Right lobe of liver (tissue), 6 donors: ENCODE results near the gene B3GLCT. TPM values are rescaled to one million over a fixed set of nuclear protein-coding genes. Genes with fewer than 3 reads are reported as not detected.

Experiments used
- ATAC-seq, 4 donors: fragments of 200-7000 bp; cut with Tn5 transposase; one replicate each; pipeline ENCODE4 v1.9.1; 2020; ENCODE audit warnings: mild to moderate bottlenecking in 4 of 4, moderate library complexity in 4 of 4
- DNase-seq, 3 donors: peaks; one replicate each; pipeline ENCODE4 v3.0.0-alpha.2; 2020
- H3K27ac ChIP-seq, 3 donors: fragments of 200-600 bp; one replicate each; pipeline ENCODE4 v1.8.0; 2022
- H3K27me3 ChIP-seq, 2 donors: fragments of 200-600 bp; one replicate each; pipeline ENCODE4 v1.8.0; 2022
- H3K36me3 ChIP-seq, 4 donors: fragments of 200-600 bp; sonication (generic) in 1 of 4; one replicate each; pipeline versions ENCODE4 v1.5.1 to v1.8.0; 2017 to 2022; ENCODE audit warnings: control low read depth in 1 of 4
- H3K4me1 ChIP-seq, 4 donors: fragments of 200-600 bp; sonication (generic) in 1 of 4; one replicate each; pipeline versions ENCODE4 v1.5.1 to v1.8.0; 2017 to 2022; ENCODE audit warnings: control low read depth in 1 of 4
- H3K4me3 ChIP-seq, 3 donors: fragments of 200-600 bp; one replicate each; pipeline ENCODE4 v1.8.0; 2022
- H3K9me3 ChIP-seq, 4 donors: fragments of 200-600 bp; sonication (generic) in 1 of 4; one replicate each; pipeline versions ENCODE4 v1.5.1 to v1.8.0; 2017 to 2022; ENCODE audit warnings: control low read depth in 1 of 4
- POLR2A ChIP-seq: fragments of 450-650 bp; IDR thresholded peaks from one replicate; pipeline ENCODE4 v1.6.1; 2017; ENCODE audit warnings: antibody characterized with exemption, mild to moderate bottlenecking
- WGBS: methylation state at CpG from one replicate; pipeline ENCODE4 v1.1.6; 2018; ENCODE audit warnings: low coverage, low lambda C conversion rate; ENCODE audit not compliant: insufficient coverage; ENCODE audit errors: missing lambda C conversion rate; 5-methylcytosine and 5-hydroxymethylcytosine counted together
- intact Hi-C, 2 donors: fragments of 100-400 bp; cut with DNase I; formaldehyde crosslinking; loops; one replicate each; pipeline versions ENCODE4 v1.11.2 to v1.14.1; 2022
- total RNA-seq, 6 experiments: library from RNA; depleted of rRNA in 2 of 6; stranded (reverse); fragments of >200 nt in 2 of 6; fragmentation: NEBNext Ultra II Directional in 3 of 6; extraction: Animal tissue kit (Norgen Biotek cat#: 25700) in 3 of 6; gene quantifications; one replicate each; pipeline versions ENCODE4 v1.1.0 to v1.2.4, GENCODE V29; 2016 to 2023
- TF ChIP-seq, protein P1 (sequence below), 4 donors: fragments of 200-600 bp in 3 of 4; fragments of 450-650 bp in 1 of 4; IDR thresholded peaks; one replicate each; pipeline versions ENCODE4 v1.5.1 to v1.8.0; 2016 to 2022; ENCODE audit warnings: antibody characterized with exemption in 4 of 4, mild to moderate bottlenecking in 2 of 4
- donor health status: DM: no; HTN: yes; CAD: no.
- donor health status: DM: no; HTN: no; CAD: no.
- donor health status: DM: no; HTN: no; CAD: no.
- donor health status: DM: no; HTN: yes; CAD: no.
- donor health status: DM: no; HTN: yes; CAD: no.

Gene B3GLCT
- total RNA-seq, 6 experiments from 2014 or later: 2.7 to 3.6 (median 3.0) TPM

DNA sequence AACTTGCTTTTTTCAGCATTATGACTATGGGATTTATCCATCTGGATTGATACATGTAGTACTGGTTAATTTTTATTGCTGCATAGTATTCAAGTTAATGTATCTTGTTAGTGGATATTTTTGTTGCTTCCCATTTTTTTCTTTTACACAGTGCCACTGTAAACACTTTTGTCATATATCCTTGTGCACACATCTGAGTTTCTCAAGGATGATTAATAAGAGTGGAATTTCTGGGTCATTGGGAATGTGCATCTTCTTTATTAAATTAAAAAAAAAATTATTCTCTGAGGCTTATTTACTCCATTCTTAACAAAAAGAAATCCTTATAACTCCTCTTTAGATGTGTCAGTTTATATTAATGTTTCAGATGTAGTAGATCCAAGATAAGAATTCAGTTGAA, 27.3 kb downstream of the B3GLCT start:
- TF ChIP-seq, protein P1, sequence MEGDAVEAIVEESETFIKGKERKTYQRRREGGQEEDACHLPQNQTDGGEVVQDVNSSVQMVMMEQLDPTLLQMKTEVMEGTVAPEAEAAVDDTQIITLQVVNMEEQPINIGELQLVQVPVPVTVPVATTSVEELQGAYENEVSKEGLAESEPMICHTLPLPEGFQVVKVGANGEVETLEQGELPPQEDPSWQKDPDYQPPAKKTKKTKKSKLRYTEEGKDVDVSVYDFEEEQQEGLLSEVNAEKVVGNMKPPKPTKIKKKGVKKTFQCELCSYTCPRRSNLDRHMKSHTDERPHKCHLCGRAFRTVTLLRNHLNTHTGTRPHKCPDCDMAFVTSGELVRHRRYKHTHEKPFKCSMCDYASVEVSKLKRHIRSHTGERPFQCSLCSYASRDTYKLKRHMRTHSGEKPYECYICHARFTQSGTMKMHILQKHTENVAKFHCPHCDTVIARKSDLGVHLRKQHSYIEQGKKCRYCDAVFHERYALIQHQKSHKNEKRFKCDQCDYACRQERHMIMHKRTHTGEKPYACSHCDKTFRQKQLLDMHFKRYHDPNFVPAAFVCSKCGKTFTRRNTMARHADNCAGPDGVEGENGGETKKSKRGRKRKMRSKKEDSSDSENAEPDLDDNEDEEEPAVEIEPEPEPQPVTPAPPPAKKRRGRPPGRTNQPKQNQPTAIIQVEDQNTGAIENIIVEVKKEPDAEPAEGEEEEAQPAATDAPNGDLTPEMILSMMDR (IDR thresholded peaks at IDR 0.05): no peak
- TF ChIP-seq POLR2A: no peak
- ATAC-seq (no peak), DNase-seq (no peak)
- H3K27me3 ChIP-seq: no peaks in the 10 kb centered on the region
- no peak overlapping the region for H3K4me3 ChIP-seq
- no peaks in the 10 kb centered on the region for H3K9me3 ChIP-seq
- peaks cover 0 to 3% (median 0%) of the 10 kb centered on the region in 4 donors for H3K4me1 ChIP-seq
- intact Hi-C loops: no loop called here
- H3K27ac ChIP-seq: no peak overlapping the region
- H3K36me3 ChIP-seq: no peaks in the 10 kb centered on the region

DNA sequence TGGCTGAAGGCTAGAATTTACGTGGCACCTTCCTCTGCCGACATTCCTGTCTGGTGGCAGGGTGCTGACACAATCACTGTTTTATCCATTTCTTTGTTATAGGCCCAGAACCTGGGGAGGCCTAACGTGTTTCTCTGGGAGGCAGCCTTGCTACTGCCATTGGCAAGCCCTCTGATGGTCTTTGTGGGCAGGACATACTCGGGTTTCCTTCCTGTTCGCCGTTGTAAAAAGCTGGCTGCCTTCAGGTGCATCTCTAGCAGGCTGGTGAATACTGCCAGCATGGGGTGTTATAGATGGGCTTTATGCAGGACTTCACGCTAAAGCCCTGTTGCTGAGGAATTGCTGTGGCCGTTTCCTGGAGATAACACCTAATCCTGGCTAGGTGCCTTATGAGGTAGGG, 28.1 kb downstream of the B3GLCT start:
- Histone ChIP-seq H3K27me3 (no peaks in the 10 kb centered on the region), H3K36me3 (no peaks in the 10 kb centered on the region), H3K4me1 (no peaks in the 10 kb centered on the region), H3K27ac (no peak overlapping the region), H3K9me3 (no peaks in the 10 kb centered on the region), H3K4me3 (no peak overlapping the region)
- 62% methylated on average over 6 of the region's 8 CpGs for WGBS
- TF ChIP-seq POLR2A: no peak
- TF ChIP-seq, protein P1 (IDR thresholded peaks at IDR 0.05): no peak
- ATAC-seq: no peak
- intact Hi-C loops: no loop called here
- DNase-seq: no peak

DNA sequence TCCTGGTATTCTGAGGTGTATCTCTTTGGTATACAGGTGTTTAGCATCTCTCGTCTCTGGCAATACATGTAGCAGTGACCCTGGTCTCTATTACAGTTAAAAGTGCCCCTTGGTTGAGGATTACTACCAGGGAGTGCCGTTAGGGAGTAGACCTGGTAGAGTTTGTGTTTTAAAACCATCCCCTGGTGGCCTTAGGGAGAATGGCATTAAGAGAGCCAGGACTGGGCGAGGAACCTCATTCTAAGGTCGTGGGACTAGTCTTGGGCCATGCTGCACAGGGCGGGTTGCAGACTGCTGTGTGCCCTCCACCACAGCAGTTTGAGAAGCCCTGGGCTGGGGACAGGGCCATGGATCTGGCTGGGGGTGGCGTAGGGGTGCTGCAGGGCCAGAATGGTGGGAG, 35.0 kb downstream of the B3GLCT start:
- Histone ChIP-seq H3K27ac (no peak overlapping the region), H3K9me3 (no peaks in the 10 kb centered on the region), H3K27me3 (no peaks in the 10 kb centered on the region), H3K4me3 (no peak overlapping the region), H3K36me3 (no peaks in the 10 kb centered on the region), H3K4me1 (no peaks in the 10 kb centered on the region)
- 75% methylated on average over 4 of the region's 6 CpGs for WGBS
- no peak for TF ChIP-seq POLR2A
- TF ChIP-seq, protein P1 (IDR thresholded peaks at IDR 0.05): peak in 1 of 4 donors; percentile 4
- ATAC-seq (peak in 2 of 4 donors; percentile 23 to 43), DNase-seq (no peak)
- intact Hi-C loops: loop anchor here (10.0 kb wide), 2 partner anchors 180 to 190 kb away; no protein-coding TSS in a partner anchor

DNA sequence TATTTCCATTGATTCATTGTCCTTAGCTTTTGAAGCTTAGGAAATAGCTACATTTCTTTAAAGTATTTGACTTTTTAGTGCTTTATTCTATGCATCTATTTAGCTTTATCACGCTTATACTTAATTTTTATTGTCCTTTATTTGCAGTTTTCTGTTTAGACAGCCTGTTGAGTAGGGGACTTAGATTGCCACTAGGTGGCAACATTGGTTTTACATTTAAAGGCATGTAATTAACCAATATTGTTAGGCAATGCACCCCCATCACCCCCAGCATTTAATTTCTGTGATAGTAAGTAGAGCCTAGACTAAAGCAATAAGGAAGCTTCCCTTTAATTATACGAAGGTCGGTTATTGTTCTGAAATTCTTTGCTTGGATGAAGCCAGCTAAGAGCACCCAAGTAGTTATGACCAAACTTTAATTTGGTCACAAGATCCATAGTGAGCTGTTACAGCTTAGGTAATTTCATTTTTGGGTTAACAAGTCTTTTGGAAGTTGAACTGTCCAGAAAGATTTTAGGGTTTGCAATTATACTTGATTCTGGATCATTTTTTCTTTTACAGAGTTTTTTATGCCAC, 36.5 kb downstream of the B3GLCT start:
- TF ChIP-seq POLR2A: no peak
- TF ChIP-seq, protein P1 (IDR thresholded peaks at IDR 0.05): peak; percentile 62 to 73 (median 68)
- peak; percentile 58 to 65 (median 60) for ATAC-seq
- intact Hi-C loops: loop anchor here (10.0 kb wide), 2 partner anchors 179 to 189 kb away; no protein-coding TSS in a partner anchor

More for the DNA sequence above, 36.5 kb downstream of the B3GLCT start:
- H3K36me3 ChIP-seq: no peaks in the 10 kb centered on the region
- no peaks in the 10 kb centered on the region for H3K27me3 ChIP-seq
- no peak overlapping the region for H3K27ac ChIP-seq
- H3K4me1 ChIP-seq: no peaks in the 10 kb centered on the region
- H3K9me3 ChIP-seq: no peaks in the 10 kb centered on the region
- no peak for DNase-seq
- no peak overlapping the region for H3K4me3 ChIP-seq
- 36% methylated on average over 3 of the region's 3 CpGs for WGBS
